GM18873 (cell line): ENCODE results near the gene CERS6.
"Not testable (repeated sequence)": the region's sequence is repeated elsewhere in the genome, so short reads cannot be mapped to it uniquely, and the experiment has no call there.

Experiments
- ATAC-seq: cut with Tn5 transposase; IDR thresholded peaks from one replicate; pipeline ENCODE4 v1.9.1; 2021; ENCODE audit warnings: mild to moderate bottlenecking, moderate library complexity, moderate number of reproducible peaks; ENCODE audit not compliant: unreplicated experiment, low FRiP score

CERS6 gene

GRCh38 chr2:168466834-168467565, 10.9 kb downstream of the CERS6 start:
- ATAC-seq, result no peak

- no peak for ATAC-seq
These were observed 11.7 kb downstream of the CERS6 start for GRCh38 chr2:168467729-168468128.

GRCh38 chr2:168468354-168468753, 12.3 kb downstream of the CERS6 start:
- no peak for ATAC-seq

- ATAC-seq, result peak; percentile 82
These were observed 13.4 kb downstream of the CERS6 start for GRCh38 chr2:168469281-168469988.

GRCh38 chr2:168470320-168471162, 14.5 kb downstream of the CERS6 start:
- ATAC-seq, result no peak

- ATAC-seq, result no peak
These were observed 15.0 kb downstream of the CERS6 start for GRCh38 chr2:168471163-168471475.

- no peak for ATAC-seq
These were observed 19.6 kb downstream of the CERS6 start for GRCh38 chr2:168475636-168476035.

- no peak for ATAC-seq
These were observed 22.1 kb downstream of the CERS6 start for GRCh38 chr2:168478206-168478605.

GRCh38 chr2:168480356-168480755, 24.3 kb downstream of the CERS6 start:
- no peak for ATAC-seq

GRCh38 chr2:168480825-168481585, 24.9 kb downstream of the CERS6 start:
- ATAC-seq, result no peak

- ATAC-seq, result no peak
These were observed 26.2 kb downstream of the CERS6 start for GRCh38 chr2:168482269-168482668.

- no peak for ATAC-seq
These were observed 27.1 kb downstream of the CERS6 start for GRCh38 chr2:168482952-168483831.

- no peak for ATAC-seq
These were observed 30.4 kb downstream of the CERS6 start for GRCh38 chr2:168486477-168486876.

GRCh38 chr2:168490015-168490874, 34.2 kb downstream of the CERS6 start:
- peak; percentile 95 for ATAC-seq

GRCh38 chr2:168490946-168491605, 35.0 kb downstream of the CERS6 start:
- no peak for ATAC-seq

- ATAC-seq, result not testable (repeated sequence)
These were observed 35.7 kb downstream of the CERS6 start for GRCh38 chr2:168491728-168492127.

- ATAC-seq, result not testable (repeated sequence)
These were observed 37.1 kb downstream of the CERS6 start for GRCh38 chr2:168493219-168493618.

- no peak for ATAC-seq
These were observed 38.2 kb downstream of the CERS6 start for GRCh38 chr2:168494190-168494711.
